Measurements from ENCODE around the gene PIGQ.

Gene PIGQ

GRCh38 chr16:537415-538335 lies 32.1 kb upstream of the PIGQ start:
- Histone ChIP-seq H3K4me3 (ENCODE audit: low read depth, low read length) (no peak overlapping the region), H3K27ac (no peak overlapping the region), H3K27me3 (ENCODE audit: insufficient read depth, low read depth, severe bottlenecking) (no peaks in the 10 kb centered on the region), H3K9me3 (ENCODE audit: severe bottlenecking) (no peaks in the 10 kb centered on the region), H3K36me3 (peaks cover 12% of the 10 kb centered on the region)
- no peak for DNase-seq
- peak; percentile 48 for TF ChIP-seq CTCF (IDR thresholded peaks at IDR 0.05; ENCODE audit: low read depth, low read length)

DNA sequence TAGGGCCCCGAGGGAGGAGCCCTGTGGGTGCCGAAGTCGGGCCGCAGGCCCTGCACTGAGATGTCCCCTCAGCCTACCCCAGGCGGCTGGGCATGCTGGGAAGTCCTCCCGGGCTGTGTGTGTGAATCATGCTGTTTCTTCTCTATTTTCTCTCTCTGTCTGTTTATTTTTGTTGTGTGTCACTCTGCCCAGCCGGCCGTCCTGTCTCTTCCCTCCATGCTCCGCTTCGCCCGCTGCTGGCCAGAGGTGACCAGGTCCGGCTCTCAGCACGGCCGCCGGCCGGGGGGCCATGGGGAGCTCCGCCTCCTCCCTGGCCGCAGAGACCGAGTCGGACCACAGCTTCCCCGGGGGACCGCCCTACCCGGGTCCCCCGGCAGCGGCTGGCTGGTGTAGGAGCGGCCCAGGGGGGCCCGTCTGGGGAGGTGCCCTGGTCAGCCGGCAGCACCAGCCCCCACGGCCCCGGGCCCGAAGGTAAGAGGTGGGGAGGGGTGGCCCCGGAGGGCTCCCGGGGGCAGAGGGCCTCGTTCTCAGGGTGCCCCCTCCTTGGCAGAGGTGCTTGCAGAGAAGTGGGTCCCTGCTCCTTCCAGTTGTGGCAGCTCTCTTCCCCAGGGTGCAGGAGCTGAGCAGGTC lies 29.8 kb upstream of the PIGQ start:
- Histone ChIP-seq H3K27ac (no peak overlapping the region), H3K27me3 (ENCODE audit: insufficient read depth, low read depth, severe bottlenecking) (no peaks in the 10 kb centered on the region), H3K9me3 (ENCODE audit: severe bottlenecking) (no peaks in the 10 kb centered on the region), H3K4me3 (ENCODE audit: low read depth, low read length) (no peak overlapping the region), H3K36me3 (peaks cover 12% of the 10 kb centered on the region)
- no peak for DNase-seq
- no peak for TF ChIP-seq CTCF (IDR thresholded peaks at IDR 0.05; ENCODE audit: low read depth, low read length)

DNA sequence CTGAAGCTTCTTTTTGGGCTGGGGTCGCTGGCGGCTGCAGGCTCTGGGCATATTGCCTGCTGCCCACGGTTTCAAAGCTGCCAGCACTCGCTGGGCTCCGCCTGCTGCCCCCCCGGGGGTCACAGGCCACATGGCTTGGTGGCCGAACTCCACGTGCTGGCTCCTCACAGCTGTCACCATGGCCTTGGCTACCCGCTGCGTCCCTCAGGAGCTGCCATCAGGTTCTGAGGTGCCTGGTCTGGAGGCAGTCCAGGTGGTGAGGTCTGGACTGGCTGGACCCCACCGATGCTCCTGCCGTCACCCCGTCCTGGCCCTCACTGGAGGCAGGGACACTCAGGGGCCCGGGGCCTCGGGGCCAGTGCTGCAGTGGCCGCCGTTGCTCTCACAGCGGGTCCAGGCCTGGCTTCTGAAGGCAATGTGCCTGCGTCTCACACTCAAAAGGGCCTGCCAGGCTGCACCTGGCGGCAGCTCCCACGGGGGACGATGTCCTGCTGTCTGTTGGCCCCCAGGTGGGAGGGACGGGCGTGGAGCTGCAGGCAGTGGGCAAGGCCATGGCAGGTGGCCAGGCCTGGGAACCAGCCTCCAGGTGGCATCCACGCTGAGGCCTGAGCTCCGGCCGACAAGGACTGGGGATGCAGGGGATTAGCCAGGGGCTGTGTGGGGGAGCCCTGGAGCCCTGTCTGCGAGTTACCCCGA lies 29.0 kb upstream of the PIGQ start:
- Histone ChIP-seq H3K27ac (no peak overlapping the region), H3K4me3 (ENCODE audit: low read depth, low read length) (no peak overlapping the region), H3K27me3 (ENCODE audit: insufficient read depth, low read depth, severe bottlenecking) (no peaks in the 10 kb centered on the region), H3K36me3 (peaks cover 12% of the 10 kb centered on the region), H3K9me3 (ENCODE audit: severe bottlenecking) (no peaks in the 10 kb centered on the region)
- DNase-seq, result no peak
- no peak for TF ChIP-seq CTCF (IDR thresholded peaks at IDR 0.05; ENCODE audit: low read depth, low read length)

GRCh38 chr16:543301-544164 lies 26.2 kb upstream of the PIGQ start:
- peaks cover 8% of the 10 kb centered on the region for H3K36me3 ChIP-seq
- no peak for TF ChIP-seq CTCF (IDR thresholded peaks at IDR 0.05; ENCODE audit: low read depth, low read length)
- no peaks in the 10 kb centered on the region for H3K27me3 ChIP-seq (ENCODE audit: insufficient read depth, low read depth, severe bottlenecking)
- no peak for DNase-seq
- no peak overlapping the region for H3K4me3 ChIP-seq (ENCODE audit: low read depth, low read length)
- no peak overlapping the region for H3K27ac ChIP-seq
- H3K9me3 ChIP-seq (ENCODE audit: severe bottlenecking), result no peaks in the 10 kb centered on the region

GRCh38 chr16:544517-544916 lies 25.3 kb upstream of the PIGQ start:
- no peak overlapping the region for H3K4me3 ChIP-seq (ENCODE audit: low read depth, low read length)
- H3K9me3 ChIP-seq (ENCODE audit: severe bottlenecking), result no peaks in the 10 kb centered on the region
- H3K27ac ChIP-seq, result no peak overlapping the region
- DNase-seq, result no peak
- TF ChIP-seq CTCF (IDR thresholded peaks at IDR 0.05; ENCODE audit: low read depth, low read length), result no peak
- no peaks in the 10 kb centered on the region for H3K27me3 ChIP-seq (ENCODE audit: insufficient read depth, low read depth, severe bottlenecking)
- H3K36me3 ChIP-seq, result peaks cover 6% of the 10 kb centered on the region
